Activated T-helper 2 cell treated with anti-CD3 and anti-CD28 coated beads, Interferon-gamma antibody, Interleukin-2, Interleukin-4, amounts not matched to agents 10 μg/mL and 5 μg/mL and 100 μg/mL, durations not matched to agents 14 hours and 24 hours and 36 hours (primary cell): ENCODE data around the gene ZBTB1. TPM values are rescaled to one million over a fixed set of nuclear protein-coding genes. Genes with fewer than 3 reads are reported as not detected.

Experiments used
- DNase-seq: peaks from one replicate; pipeline ENCODE4 v3.0.0; 2021; ENCODE audit warnings: low spot score
- H3K27ac Mint-ChIP-seq: one replicate; pipeline ENCODE4 v1.8.0; 2021; ENCODE audit warnings: mixed read lengths
- H3K27me3 Mint-ChIP-seq: one replicate; pipeline ENCODE4 v1.8.0; 2021; ENCODE audit warnings: low read depth, mixed read lengths
- H3K36me3 Mint-ChIP-seq: one replicate; pipeline ENCODE4 v1.8.0; 2021; ENCODE audit warnings: low read depth, mixed read lengths
- H3K4me1 Mint-ChIP-seq: one replicate; pipeline ENCODE4 v1.8.0; 2021; ENCODE audit warnings: low read depth, mixed read lengths
- H3K4me3 Mint-ChIP-seq: one replicate; pipeline ENCODE4 v1.8.0; 2021; ENCODE audit warnings: low read depth, mild to moderate bottlenecking, moderate library complexity, mixed read lengths
- H3K9me3 Mint-ChIP-seq: one replicate; pipeline ENCODE4 v1.8.0; 2021; ENCODE audit warnings: mixed read lengths
- intact Hi-C: fragments of 100-400 bp; cut with micrococcal nuclease; formaldehyde crosslinking; loops from one replicate; pipeline ENCODE4 v1.15.1; 2023
- total RNA-seq: library from RNA; stranded (reverse); gene quantifications from 2 replicates; pipeline ENCODE4 v1.2.3, GENCODE V29; 2022

Gene ZBTB1
- total RNA-seq, 1 donor from 2014 or later = 51.1 TPM

GRCh38 chr14:64502456-64502855 is 2.1 kb upstream of the ZBTB1 start:
- peaks cover 59% of the 10 kb centered on the region for H3K36me3 Mint-ChIP-seq
- H3K4me3 Mint-ChIP-seq = peak overlapping the region; percentile 95
- DNase-seq = no peak
- H3K4me1 Mint-ChIP-seq = peaks cover 47% of the 10 kb centered on the region
- H3K27me3 Mint-ChIP-seq = no peaks in the 10 kb centered on the region
- H3K27ac Mint-ChIP-seq = peak overlapping the region; percentile 97
- intact Hi-C loops = loop anchor here (5.0 to 10.0 kb wide), 4 partner anchors 132 to 1028 kb away; partner anchors contain the start of genes SYNE2 and WDR89
- H3K9me3 Mint-ChIP-seq = no peaks in the 10 kb centered on the region

- no peak for DNase-seq
- intact Hi-C loops = loop anchor here (1.0 to 10.0 kb wide), 7 partner anchors 8 to 1028 kb away; partner anchors contain the start of genes HSPA2, SYNE2 and WDR89
- peaks cover 59% of the 10 kb centered on the region for H3K36me3 Mint-ChIP-seq
- H3K4me1 Mint-ChIP-seq = peaks cover 50% of the 10 kb centered on the region
- no peaks in the 10 kb centered on the region for H3K9me3 Mint-ChIP-seq
- no peaks in the 10 kb centered on the region for H3K27me3 Mint-ChIP-seq
- peak overlapping the region; percentile 95 for H3K4me3 Mint-ChIP-seq
- peak overlapping the region; percentile 97 for H3K27ac Mint-ChIP-seq
Measured at GRCh38 chr14:64502887-64503433, 1.6 kb upstream of the ZBTB1 start.

GRCh38 chr14:64503434-64504309 is 898 bp upstream of the ZBTB1 start, which contains the start of gene ZBTB25:
ZBTB25 (minus strand) TSS chr14:64503838; CDS start chr14:64490533, 13,305 bp downstream.
- intact Hi-C loops = loop anchor here (1.0 to 10.0 kb wide), 9 partner anchors 8 to 1029 kb away; partner anchors contain the start of genes HSPA2, MTHFD1, SYNE2 and WDR89
- Mint-ChIP-seq H3K27ac (peak within 1 kb of the TSS; percentile 99), H3K4me3 (peak within 1 kb of the TSS; percentile 95), H3K9me3 (no peaks in the 10 kb centered on the region), H3K36me3 (peaks cover 57% of the 10 kb centered on the region), H3K27me3 (no peaks in the 10 kb centered on the region), H3K4me1 (peaks cover 57% of the 10 kb centered on the region)
- peak; percentile 95 for DNase-seq

GRCh38 chr14:64504897-64505794 is 576 bp downstream of the ZBTB1 start:
- H3K4me1 Mint-ChIP-seq = peaks cover 56% of the 10 kb centered on the region
- DNase-seq = peak; percentile 81
- H3K27ac Mint-ChIP-seq = peak overlapping the region; percentile 99
- H3K27me3 Mint-ChIP-seq = no peaks in the 10 kb centered on the region
- H3K36me3 Mint-ChIP-seq = peaks cover 49% of the 10 kb centered on the region
- intact Hi-C loops = loop anchor here (2.0 to 10.0 kb wide), 7 partner anchors 82 to 1030 kb away; partner anchors contain the start of genes MAX, MTHFD1, SYNE2 and WDR89
- peak overlapping the region; percentile 98 for H3K4me3 Mint-ChIP-seq
- no peaks in the 10 kb centered on the region for H3K9me3 Mint-ChIP-seq

- intact Hi-C loops = loop anchor here (5.0 to 10.0 kb wide), 4 partner anchors 128 to 1032 kb away; partner anchors contain the start of genes MAX and SYNE2
- DNase-seq = no peak
Measured at GRCh38 chr14:64506721-64507120, 2.2 kb downstream of the ZBTB1 start.

GRCh38 chr14:64507376-64508156 is 3.0 kb downstream of the ZBTB1 start:
- no peak for DNase-seq
- peaks cover 55% of the 10 kb centered on the region for H3K4me1 Mint-ChIP-seq
- no peaks in the 10 kb centered on the region for H3K27me3 Mint-ChIP-seq
- intact Hi-C loops = loop anchor here (5.0 to 10.0 kb wide), 4 partner anchors 127 to 1033 kb away; partner anchors contain the start of genes MAX and SYNE2
- peak overlapping the region; percentile 97 for H3K27ac Mint-ChIP-seq
- H3K9me3 Mint-ChIP-seq = no peaks in the 10 kb centered on the region
- H3K4me3 Mint-ChIP-seq = peak overlapping the region; percentile 98
- peaks cover 45% of the 10 kb centered on the region for H3K36me3 Mint-ChIP-seq

More at GRCh38 chr14:64506721-64507120, 2.2 kb downstream of the ZBTB1 start:
- peaks cover 63% of the 10 kb centered on the region for H3K4me1 Mint-ChIP-seq
- peaks cover 52% of the 10 kb centered on the region for H3K36me3 Mint-ChIP-seq
- peak overlapping the region; percentile 97 for H3K27ac Mint-ChIP-seq
- H3K27me3 Mint-ChIP-seq = no peaks in the 10 kb centered on the region
- H3K4me3 Mint-ChIP-seq = peak overlapping the region; percentile 98
- no peaks in the 10 kb centered on the region for H3K9me3 Mint-ChIP-seq

GRCh38 chr14:64508215-64508776 is 3.7 kb downstream of the ZBTB1 start:
- intact Hi-C loops = loop anchor here (5.0 to 10.0 kb wide), 4 partner anchors 127 to 1033 kb away; partner anchors contain the start of genes MAX and SYNE2

GRCh38 chr14:64509036-64509435 is 4.5 kb downstream of the ZBTB1 start:
- DNase-seq = no peak
- Mint-ChIP-seq H3K27ac (peak overlapping the region; percentile 97), H3K36me3 (peaks cover 43% of the 10 kb centered on the region), H3K4me1 (peaks cover 57% of the 10 kb centered on the region), H3K9me3 (no peaks in the 10 kb centered on the region), H3K4me3 (peak overlapping the region; percentile 40), H3K27me3 (no peaks in the 10 kb centered on the region)
- intact Hi-C loops = loop anchor here (5.0 to 10.0 kb wide), 4 partner anchors 126 to 1034 kb away; partner anchors contain the start of genes MAX and SYNE2

More at GRCh38 chr14:64508215-64508776, 3.7 kb downstream of the ZBTB1 start:
- Mint-ChIP-seq H3K4me3 (peak overlapping the region; percentile 56), H3K27me3 (no peaks in the 10 kb centered on the region), H3K9me3 (no peaks in the 10 kb centered on the region), H3K27ac (peak overlapping the region; percentile 97), H3K36me3 (peaks cover 40% of the 10 kb centered on the region), H3K4me1 (peaks cover 54% of the 10 kb centered on the region)
- no peak for DNase-seq

GRCh38 chr14:64510825-64511671 is 6.5 kb downstream of the ZBTB1 start:
- peak overlapping the region; percentile 59 for H3K4me3 Mint-ChIP-seq
- intact Hi-C loops = loop anchor here (1.0 to 2.0 kb wide), 3 partner anchors 8 to 167 kb away; partner anchors contain the start of gene ZBTB25
- H3K4me1 Mint-ChIP-seq = peaks cover 60% of the 10 kb centered on the region
- no peaks in the 10 kb centered on the region for H3K9me3 Mint-ChIP-seq
- H3K27me3 Mint-ChIP-seq = no peaks in the 10 kb centered on the region
- peak overlapping the region; percentile 75 for H3K27ac Mint-ChIP-seq
- DNase-seq = peak; percentile 51
- peaks cover 38% of the 10 kb centered on the region for H3K36me3 Mint-ChIP-seq

- Mint-ChIP-seq H3K27me3 (no peaks in the 10 kb centered on the region), H3K4me3 (no peak overlapping the region), H3K4me1 (peaks cover 50% of the 10 kb centered on the region), H3K27ac (no peak overlapping the region), H3K9me3 (no peaks in the 10 kb centered on the region), H3K36me3 (peaks cover 26% of the 10 kb centered on the region)
- no peak for DNase-seq
- intact Hi-C loops = no loop called here
Measured at GRCh38 chr14:64513271-64513670, 8.7 kb downstream of the ZBTB1 start.
